Activated CD4-positive, alpha-beta T cell treated with anti-CD3 and anti-CD28 coated beads, Interleukin-2, amount 50 U/mL, for 4 hours (primary cell): Measurements from ENCODE around the gene STK39.
"Not testable (repeated sequence)": the region's sequence is repeated elsewhere in the genome, so short reads cannot be mapped to it uniquely, and the experiment has no call there.

Experiments
- DNase-seq, 2 experiments: peaks; one replicate each; pipeline ENCODE4 v3.0.0-alpha.2; 2020

Gene STK39

DNA sequence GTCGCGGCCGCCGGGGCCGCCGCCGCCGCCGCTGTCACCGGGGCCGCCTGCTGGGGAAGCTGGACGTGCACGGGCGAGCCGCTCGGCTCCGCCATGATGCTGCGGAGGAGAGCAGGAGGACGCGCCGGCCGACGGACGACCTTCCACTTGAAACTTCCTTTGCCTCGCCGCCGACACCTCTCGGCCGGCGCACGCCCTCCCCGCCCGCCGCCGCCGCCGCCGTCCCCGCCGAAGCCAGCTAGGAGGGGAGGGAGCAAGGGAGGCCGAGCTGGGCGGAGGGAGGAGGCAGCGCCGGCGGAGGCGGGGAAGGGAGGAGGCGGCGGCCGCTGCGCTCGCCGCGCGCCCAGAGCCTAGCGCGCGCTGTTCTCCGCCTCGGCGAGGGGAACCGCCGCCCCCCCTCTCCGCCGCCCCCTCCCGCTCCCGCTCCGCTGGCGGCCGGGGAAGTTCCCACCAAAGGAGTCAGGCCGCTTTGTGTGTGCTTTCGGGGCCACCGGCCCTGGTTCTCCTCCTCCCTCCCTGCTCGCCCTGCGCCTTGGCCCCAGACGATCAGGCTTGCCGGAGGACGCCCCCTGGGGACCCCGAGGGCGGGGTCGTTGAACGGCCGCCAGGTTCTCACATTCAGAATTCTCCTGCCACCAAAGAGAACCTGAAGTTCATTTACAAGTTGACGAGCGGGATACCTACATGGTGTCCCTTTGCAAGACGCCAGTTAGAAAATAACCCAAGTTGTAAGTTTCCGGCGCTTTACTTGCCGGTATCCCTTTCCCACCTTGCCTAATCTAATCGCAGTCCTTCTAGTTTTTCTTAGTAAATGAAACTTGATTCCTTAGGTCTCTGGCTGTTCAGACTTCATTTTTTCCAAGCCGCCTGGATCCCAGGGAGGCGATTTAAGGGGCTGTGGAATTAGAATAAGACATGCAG, at the start of gene STK39:
Gene STK39 (minus strand): TSS at position 255 of the 921 bp plus-strand sequence. CDS start 160 bp downstream, at position 95.
- peak; percentile 72 to 76 for DNase-seq

DNA sequence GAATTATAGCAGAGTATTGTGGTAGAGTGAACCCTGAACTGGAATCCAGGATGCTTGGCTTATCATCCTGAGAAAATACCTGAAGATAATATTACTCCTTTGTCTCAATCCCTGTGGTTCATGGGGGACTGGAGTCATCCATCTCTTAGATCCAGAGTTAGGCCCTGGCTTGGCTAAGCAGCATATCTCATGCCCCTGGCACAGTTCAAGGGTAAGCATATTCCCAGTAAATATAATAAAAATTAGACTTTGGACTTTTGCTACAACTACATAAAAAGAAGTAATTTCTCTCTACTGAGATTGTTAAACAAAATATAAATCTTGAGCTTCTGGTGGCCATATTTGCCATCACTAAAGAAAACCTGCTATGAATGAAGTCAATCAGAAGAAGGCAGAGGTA, 47.7 kb upstream of the STK39 start:
- no peak for DNase-seq

DNA sequence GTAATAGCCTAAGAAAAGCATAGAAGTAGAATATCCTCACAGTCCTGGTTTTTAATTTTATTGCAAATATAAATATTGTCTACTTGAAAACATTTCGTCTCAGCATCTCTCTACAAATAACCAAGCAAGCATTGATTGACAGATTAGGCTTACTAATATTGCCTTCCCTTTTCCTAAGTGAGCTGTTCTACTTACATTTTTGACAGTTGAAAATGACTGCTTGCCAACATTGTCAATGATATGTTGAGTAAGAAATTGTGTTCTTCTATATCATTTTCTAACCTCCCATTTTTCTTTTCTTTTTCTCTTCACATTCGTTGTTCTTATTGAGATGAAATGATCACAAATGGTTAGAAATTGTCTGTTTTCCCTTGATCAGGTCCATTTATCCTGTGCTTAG, 47.0 kb upstream of the STK39 start:
- DNase-seq = no peak

DNA sequence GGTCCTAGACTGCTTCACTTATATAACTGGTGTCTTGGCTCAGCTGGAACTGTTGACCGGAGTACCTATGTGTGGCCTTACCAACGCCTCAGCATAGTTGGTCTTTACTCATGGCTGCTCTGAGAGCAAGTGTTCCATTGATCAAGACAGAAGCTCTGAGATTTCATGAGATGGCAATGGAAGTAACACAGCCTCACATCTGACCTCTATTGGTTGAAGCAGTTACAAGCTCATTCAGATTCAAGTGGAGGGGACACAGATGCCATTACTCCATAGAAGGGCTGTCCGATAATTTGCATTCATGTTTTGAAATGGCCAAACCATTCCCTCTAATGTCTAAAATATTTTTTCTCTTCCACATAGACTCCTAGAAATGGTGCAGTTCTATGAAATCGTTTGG, 46.4 kb upstream of the STK39 start:
- DNase-seq = no peak

DNA sequence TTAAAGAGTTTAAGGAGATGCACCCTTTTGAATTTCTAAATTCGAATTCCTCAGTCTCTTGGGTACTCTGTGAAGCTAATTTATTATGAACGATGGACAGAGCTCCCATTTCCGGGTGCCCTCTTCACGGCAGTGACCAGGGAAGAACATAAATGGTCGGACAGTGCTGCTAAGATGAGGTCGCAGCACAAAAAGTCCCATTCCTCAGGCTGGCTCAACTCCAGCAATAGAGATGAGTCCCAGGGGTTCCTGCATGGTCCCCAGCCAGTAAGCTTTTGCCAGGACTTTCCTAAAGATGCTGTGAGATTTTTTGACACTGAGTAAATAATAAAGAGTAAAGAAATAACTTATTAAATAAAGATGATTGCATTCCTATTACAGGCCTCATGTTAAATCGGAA, 43.0 kb upstream of the STK39 start:
- DNase-seq = no peak

DNA sequence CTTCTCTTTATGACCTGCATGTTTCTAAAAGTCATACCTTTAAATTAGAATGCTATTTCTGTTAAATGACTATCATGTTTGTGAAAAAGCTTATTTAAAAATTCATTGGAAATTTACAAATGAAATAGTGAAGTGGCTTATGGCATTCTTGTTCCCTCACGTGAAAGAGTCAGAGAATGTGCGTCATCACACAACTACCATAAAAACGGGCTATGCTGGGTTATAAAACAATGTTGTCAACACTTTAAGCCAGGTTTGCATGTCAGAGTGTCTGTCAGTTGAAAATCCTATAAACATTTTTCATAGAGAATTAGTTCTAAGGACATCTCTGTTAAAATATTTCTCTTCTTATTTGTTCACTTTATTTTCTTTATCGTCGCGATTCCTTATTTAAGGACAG, 42.5 kb upstream of the STK39 start:
- DNase-seq = no peak

DNA sequence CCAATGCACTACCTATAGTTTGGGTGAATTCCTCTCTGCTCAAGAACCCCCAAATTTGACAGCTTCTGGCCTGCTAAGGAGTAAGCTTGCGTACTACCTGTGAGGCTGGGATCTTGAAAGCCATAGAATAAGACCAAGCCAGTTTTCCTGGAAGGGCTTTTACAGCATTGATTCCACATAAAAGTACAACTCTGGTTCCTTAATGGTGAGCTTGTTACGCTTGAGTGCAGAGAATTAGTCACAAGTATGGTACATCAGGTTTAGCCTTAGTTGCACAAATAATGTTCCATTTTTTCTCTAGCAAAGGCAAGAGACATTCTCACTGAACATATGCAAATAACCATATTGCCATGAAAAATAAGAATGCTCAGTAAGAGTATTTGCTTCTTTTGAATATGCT, 39.1 kb upstream of the STK39 start:
- no peak for DNase-seq

DNA sequence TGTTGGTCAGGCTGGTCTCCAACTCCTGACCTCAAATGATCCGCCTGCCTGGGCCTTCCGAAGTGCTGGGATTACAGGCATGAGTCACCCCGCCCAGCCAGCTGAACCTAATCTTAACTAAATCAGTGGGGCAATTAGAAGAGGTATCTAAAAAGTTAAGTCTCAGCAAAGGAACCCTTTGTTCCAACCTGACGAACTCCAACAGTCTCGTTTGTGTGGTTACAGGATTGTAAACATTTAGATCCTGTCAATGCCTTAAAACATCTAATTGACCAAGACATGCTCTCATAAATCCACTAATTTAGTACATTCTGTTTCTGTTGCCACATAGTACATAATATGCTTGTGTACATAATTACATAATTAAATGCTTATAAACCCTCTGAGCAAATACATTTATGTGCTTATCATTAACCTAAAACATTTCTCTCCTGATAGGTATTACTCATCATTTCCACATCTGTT, 31.1 kb upstream of the STK39 start:
- DNase-seq = no peak

DNA sequence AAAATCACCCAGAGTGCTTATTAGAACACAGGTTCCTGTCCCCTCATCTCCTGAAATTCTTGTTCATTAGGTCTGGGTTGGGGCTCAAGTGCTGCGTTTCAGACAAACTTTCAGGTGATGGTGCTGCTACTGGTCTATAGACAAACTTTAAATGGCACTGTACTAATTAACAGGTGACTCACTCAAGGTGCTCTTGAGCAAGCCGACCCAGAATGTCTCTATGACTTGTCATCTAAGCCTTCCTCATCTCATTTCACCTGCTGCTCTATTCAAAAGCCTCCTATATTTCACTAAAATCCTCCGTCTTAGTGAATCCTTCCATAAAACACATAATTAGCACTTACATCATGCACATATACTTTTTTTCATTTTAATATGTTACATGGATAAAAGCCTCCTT, 29.9 kb upstream of the STK39 start:
- DNase-seq = no peak

DNA sequence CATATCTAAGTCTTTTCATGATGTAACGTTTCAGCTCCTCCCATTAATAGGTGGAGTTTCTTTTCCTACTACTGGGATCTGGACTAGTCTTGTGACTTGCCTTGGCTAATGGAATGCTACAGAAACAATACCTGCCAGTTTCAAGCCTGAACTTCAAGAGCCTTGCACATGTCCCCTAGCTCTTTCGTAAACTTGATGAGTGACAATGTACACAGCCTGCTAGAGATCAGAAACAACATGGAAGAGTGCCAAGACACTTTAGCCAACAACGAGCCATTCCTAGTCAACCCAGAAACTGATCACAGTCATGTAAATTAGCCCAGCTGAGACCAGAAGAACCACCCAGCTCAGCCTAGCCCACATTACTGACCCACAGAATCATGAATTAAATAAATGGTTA, 24.8 kb upstream of the STK39 start:
- DNase-seq = no peak

DNA sequence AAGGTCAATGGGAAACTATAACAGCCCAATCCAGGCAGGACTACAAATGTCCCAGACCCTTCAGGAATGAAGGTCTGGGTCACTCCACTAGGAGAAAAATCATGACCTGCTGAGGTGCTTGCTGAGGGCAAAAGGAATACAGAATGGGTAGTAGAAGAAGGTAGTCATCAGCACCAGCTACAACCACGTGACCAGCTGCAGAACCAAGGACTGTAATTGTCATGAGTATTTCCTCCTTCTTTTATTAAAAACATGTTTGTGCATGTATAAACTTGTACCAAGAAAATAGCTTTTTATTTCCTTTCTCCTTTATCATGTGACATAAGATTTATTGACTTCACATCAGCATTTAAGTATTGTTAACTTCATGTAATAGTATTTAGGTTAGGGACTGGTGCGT, 15.5 kb upstream of the STK39 start:
- DNase-seq = not testable (repeated sequence)

DNA sequence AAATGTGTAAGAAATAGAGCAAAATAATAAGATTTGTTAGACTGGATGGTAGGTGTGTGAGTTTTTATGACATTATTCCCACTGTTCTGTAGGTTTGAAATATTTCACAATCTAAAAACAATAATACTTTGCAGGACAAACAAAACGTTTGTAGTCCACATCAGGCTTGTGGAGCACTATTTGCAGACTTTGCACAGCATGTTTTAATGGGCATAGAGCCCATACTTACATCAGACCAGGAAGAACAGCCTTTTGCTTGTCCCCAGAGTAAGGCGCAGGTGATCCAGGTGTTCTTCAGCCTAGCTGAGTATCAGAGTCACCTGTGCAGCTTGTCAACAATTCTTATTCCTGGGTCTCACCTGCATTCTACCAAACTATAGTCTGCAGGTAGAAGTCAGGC, 9.1 kb upstream of the STK39 start:
- DNase-seq = no peak

DNA sequence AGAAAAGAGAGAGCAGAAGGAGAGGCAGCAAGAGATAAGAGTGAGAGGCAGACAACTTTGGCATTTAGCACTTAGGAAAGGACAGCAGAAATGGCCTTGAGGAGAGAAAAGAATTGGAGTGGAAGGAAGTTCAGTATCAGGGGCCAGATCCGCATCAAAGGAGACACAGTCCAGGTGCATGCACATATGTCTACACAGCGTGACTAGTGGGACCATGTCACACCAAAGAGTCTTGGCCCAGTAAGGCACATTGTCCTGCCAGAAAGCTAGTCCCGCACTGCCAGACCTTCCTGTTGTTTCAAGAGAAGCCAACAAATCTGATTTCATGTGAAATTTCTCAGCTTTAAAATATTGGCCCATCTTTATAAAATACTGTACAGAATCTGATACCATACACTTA, 8.5 kb upstream of the STK39 start:
- DNase-seq = no peak

DNA sequence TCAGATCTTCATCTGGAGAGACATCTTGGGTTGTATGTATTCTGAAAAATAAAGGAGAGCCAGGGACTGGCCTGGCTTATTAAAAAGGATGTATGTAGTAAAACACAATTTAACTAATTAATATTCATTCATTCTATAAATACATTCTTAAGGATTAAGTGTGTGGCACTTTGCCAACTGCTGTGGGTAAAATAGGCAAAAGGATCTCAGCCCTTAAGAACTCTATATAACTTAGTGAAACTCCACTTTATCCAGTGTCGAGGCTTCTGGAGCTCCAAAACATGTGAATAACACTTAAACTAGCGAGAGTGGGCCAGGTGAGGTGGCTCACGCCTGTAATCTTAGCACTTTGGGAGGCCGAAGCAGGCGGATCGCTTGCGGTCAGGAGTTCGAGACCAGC, 7.7 kb upstream of the STK39 start:
- DNase-seq = no peak

DNA sequence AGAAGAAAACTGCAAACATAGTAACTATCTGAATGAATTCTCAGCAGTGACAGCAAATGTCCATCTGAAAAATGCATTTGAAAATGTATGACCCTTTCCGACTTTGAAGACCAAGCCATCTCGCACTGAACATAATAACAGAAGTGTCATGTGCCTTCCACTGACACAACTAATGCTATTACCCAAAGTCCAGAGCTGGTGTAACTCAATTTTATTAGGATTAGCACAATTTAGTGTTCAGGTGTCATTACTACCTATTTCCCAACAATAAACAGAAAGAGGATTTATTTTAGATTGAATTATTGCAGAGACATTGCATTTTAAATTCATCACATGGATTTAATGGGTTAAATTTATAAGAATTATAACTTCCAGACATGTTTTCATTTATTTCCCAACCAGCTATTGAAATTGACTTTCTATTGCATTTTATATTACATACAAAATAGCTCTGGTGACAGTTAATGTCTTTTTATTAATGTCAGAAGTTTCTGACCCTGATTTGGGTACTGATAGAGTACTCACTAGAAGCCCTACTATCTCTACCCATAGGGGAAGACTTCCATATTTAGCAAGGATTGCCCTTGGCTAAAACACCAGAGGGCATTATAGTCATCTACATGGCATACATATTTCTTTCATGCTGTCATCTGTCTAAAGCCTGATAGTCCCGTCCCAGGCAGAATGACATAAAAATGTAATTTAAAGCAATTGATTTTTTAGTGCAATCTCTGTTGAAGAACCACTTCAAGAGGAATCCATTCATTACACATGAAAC, 7.0 kb upstream of the STK39 start:
- no peak for DNase-seq

DNA sequence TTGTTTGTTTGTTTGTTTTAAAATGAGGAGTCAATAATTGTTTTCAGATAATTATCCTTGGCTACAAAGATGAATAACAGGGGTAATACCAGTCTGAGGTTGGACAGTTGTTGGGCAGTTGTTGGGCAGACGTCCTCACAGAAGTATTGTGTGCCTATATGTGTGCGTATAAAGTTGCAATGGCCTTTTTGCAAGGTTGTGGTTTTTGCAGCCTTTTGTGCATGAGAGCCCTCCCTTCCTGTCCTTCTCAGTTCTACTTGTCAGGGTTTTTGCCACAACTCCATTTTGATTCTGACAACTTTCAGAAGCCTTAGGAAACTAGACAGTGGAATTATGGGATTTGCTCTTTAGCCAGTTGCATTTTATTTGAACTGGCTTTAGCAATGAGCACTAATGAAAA, 6.0 kb upstream of the STK39 start:
- DNase-seq = no peak

DNA sequence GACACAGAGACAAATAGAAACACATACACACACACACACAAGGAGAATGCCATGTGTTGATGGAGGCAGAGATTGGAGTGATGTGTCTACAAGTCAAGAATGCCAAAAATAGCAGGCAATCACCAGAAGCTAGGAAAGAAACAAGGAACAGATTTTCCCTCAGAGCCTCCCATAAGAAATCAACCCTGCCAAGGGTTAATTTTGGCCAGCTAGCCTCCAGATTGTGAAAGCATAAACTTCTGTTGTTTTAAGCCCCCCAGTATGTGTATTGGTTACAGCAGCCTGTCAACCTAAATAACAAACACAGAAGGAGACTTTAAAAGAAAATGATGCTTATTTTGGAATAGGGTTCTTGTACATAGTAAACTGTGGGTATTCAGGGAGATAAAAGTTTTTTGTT, 5.6 kb upstream of the STK39 start:
- DNase-seq = no peak

DNA sequence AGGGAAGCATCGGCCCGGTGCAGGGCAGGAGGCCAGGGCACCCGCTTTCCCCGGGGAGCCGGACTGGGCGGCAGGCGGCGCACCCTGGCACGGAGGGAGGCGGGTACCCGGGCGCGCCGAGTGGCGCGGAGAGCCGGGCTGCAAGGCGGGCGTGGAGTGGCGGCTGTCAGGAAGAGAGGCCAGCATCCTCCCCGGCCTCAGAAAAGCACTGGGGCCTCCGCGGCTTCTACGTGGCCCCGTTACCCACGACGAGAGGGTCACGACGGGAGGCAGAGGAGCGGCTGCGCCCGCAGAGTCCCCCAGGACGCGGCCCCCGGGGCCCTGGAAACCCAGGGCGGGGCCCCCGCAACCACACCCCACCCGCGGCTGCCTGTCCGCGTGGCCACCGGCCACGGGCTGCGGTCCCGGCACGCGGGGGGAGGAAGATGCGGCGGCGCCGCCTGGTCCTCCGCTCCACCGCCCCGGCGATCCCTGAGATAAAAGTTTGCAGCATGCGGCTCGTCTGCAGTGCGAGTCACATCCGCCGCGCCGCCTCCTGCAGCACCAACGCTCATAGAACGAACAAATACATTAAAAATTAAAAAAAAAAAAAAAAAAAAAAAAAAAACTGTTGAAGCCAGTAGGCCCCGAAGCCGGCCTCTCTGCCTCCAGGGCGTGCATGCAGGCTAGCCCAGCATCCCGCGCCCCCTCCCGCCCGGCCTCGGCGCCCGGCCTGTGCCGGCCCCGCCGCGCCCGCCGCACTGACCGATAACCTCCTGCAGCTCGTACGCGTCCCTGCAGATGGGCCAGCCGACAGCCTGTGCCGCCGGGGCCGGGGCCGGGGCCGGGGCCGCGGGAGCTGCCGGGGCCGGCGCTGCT, 683 bp downstream of the STK39 start:
- peak; percentile 66 to 74 for DNase-seq

DNA sequence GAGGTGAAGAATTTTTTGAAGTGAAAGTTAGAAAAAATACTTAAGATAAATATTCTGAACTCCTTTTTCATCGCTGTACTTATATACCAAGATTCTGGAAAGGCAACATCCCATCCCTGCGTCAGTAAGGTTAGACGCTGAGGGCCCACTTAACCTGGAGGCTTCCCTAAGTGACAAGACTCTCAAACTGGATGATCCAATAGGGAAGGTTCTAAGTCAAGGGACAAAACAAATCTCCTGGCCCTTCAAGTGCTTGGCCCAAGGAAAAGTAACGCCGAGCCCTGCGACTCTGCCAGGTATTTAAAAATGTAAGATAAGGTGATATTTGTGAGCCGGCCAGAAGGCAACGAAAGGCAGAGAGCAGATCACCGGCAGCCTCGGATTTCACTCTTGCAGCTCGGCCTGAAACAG, 1.3 kb downstream of the STK39 start:
- DNase-seq = no peak

DNA sequence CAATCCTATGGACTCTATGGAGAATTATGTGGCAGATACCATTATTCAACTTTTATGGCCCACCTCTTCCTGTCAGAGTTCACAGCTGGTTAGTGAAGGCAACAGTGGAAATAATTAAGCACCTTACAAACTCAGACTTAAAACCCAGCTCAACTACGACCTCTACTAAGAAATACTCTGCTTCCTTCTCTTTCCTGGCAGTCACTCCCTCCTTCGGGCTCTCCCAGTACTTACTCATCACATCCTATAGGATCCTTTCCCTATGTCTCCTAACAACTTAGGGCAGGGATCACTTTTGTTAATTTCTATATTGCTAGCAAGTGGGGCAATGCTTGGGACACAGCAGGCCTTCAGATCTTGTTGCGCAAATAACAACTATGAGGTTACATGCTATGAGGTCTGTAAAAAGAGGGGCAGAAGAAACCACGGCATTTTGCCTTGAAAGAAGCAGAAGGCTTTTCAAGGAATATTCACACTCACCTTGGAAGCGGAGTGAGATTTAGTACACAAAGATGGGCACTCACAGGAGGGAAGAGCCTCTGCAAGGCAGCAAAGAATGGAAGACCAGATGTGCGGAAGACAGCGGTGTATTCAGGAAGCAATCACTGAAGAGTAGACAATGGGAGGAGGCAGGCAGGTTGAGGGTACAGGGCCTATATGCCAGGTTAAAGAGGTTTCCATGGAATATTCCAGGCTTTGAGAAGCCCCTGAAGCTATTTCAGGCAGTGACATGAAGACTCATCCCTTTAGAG, 2.1 kb downstream of the STK39 start:
- DNase-seq = no peak

DNA sequence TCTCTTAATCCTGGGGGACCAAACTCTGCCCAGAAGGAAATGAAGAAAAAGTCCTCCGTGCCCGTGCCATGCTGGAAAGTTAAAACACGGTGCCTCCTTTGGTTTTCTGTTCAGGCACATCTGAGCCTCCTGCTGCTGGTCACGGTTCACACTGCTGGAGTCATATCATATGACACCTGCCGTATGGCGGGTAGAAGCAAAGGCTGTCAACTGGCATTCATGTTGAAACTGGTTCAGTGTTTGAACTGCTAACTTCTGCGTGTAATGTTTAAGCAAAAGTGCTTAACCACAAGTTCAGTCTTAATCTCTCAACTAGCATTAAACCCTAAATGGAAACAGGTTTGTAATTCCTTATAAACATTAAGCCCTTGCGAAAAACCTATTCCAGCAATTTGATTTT, 3.1 kb downstream of the STK39 start:
- DNase-seq = peak; percentile 16

DNA sequence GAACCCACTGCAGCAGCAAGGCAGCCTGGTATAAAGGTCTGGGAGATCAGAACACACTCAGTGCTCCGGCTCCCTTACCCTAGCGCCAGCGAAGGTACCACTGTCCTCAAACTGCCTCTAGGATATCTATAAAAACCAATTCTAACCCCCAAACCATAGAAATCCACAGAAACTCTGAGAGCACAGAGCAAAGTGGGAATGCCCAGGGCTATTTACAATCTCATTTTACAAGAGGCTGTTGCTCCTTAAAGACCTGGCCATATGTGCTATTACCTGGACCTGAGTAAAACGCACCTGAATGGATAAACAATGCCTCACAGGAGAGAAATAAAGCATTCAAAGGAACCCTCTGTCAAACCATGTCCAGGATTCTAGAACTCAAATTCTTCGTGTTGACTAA, 4.3 kb downstream of the STK39 start:
- no peak for DNase-seq
